ENCODE measurements around the gene MXRA7.

Gene MXRA7

GRCh38 chr17:76752006-76752405 is 41.2 kb upstream of the MXRA7 start:
- TF ChIP-seq ZBTB7A (IDR thresholded peaks at IDR 0.05; ENCODE audit: low read depth), result no peak
- TF ChIP-seq TCF12 (IDR thresholded peaks at IDR 0.05; ENCODE audit: low read depth), result no peak
- no peak for TF ChIP-seq TAF1 (IDR thresholded peaks at IDR 0.05; ENCODE audit: low read depth)
- TF ChIP-seq FOXM1 (IDR thresholded peaks at IDR 0.05; ENCODE audit: borderline replicate concordance, low read depth), result no peak
- no peak for TF ChIP-seq CREB1 (IDR thresholded peaks at IDR 0.05; ENCODE audit: low read depth)
- no peak for TF ChIP-seq NFIC (IDR thresholded peaks at IDR 0.05)

- no peak for TF ChIP-seq REST (IDR thresholded peaks at IDR 0.05; ENCODE audit: low read depth)
- no peak for TF ChIP-seq EP300 (IDR thresholded peaks at IDR 0.05; ENCODE audit: borderline replicate concordance)
- TF ChIP-seq NFIC (IDR thresholded peaks at IDR 0.05), result no peak
- TF ChIP-seq YY1 (IDR thresholded peaks at IDR 0.05; ENCODE audit: low read depth), result no peak
- no peak for TF ChIP-seq MAX (IDR thresholded peaks at IDR 0.05)
- TF ChIP-seq RAD21 (IDR thresholded peaks at IDR 0.05; ENCODE audit: low read depth), result no peak
- no peak for TF ChIP-seq EGR1 (IDR thresholded peaks at IDR 0.05)
- no peak for TF ChIP-seq ZBTB7A (IDR thresholded peaks at IDR 0.05; ENCODE audit: low read depth)
- no peak for TF ChIP-seq USF1 (IDR thresholded peaks at IDR 0.05)
These were observed 40.7 kb upstream of the MXRA7 start for GRCh38 chr17:76751416-76751993.

GRCh38 chr17:76748657-76749056 is 37.9 kb upstream of the MXRA7 start:
- TF ChIP-seq TCF12 (IDR thresholded peaks at IDR 0.05; ENCODE audit: low read depth) (no peak), TEAD4 (IDR thresholded peaks at IDR 0.05) (no peak), NFIC (IDR thresholded peaks at IDR 0.05) (no peak), ZBTB7A (IDR thresholded peaks at IDR 0.05; ENCODE audit: low read depth) (no peak), RAD21 (IDR thresholded peaks at IDR 0.05; ENCODE audit: low read depth) (no peak), TAF1 (IDR thresholded peaks at IDR 0.05; ENCODE audit: low read depth) (no peak), USF1 (IDR thresholded peaks at IDR 0.05) (no peak), MAX (IDR thresholded peaks at IDR 0.05) (no peak), CREB1 (IDR thresholded peaks at IDR 0.05; ENCODE audit: low read depth) (no peak), EGR1 (IDR thresholded peaks at IDR 0.05) (no peak), CEBPB (IDR thresholded peaks at IDR 0.05) (no peak), EP300 (IDR thresholded peaks at IDR 0.05; ENCODE audit: borderline replicate concordance) (no peak), REST (IDR thresholded peaks at IDR 0.05; ENCODE audit: low read depth) (no peak), FOXM1 (IDR thresholded peaks at IDR 0.05; ENCODE audit: borderline replicate concordance, low read depth) (no peak), YY1 (IDR thresholded peaks at IDR 0.05; ENCODE audit: low read depth) (no peak)

GRCh38 chr17:76747716-76748363 is 37.1 kb upstream of the MXRA7 start:
- TF ChIP-seq YY1 (IDR thresholded peaks at IDR 0.05; ENCODE audit: low read depth) (no peak), EGR1 (IDR thresholded peaks at IDR 0.05) (no peak), TAF1 (IDR thresholded peaks at IDR 0.05; ENCODE audit: low read depth) (no peak), CEBPB (IDR thresholded peaks at IDR 0.05) (no peak), MAX (IDR thresholded peaks at IDR 0.05) (no peak), NFIC (IDR thresholded peaks at IDR 0.05) (no peak), FOXM1 (IDR thresholded peaks at IDR 0.05; ENCODE audit: borderline replicate concordance, low read depth) (no peak), REST (IDR thresholded peaks at IDR 0.05; ENCODE audit: low read depth) (no peak), TCF12 (IDR thresholded peaks at IDR 0.05; ENCODE audit: low read depth) (no peak), ZBTB7A (IDR thresholded peaks at IDR 0.05; ENCODE audit: low read depth) (no peak)

All from Ishikawa (cell line).